ENCODE results near the gene ZNF227. TPM values are rescaled to one million over a fixed set of nuclear protein-coding genes. Genes with fewer than 3 reads are reported as not detected.

ZNF227 gene
- total and polyA plus RNA-seq, 9 of the 15 experiments (the other 6 are each of a cell fraction or from before 2014, with no cell fraction given) = 3.0 to 15.1 (median 10.0) TPM

- intact Hi-C loops (cut with micrococcal nuclease) (no loop called here), in situ Hi-C loops (cut with MboI) (no loop called here)
- H3K9me1 ChIP-seq (ENCODE audit: control insufficient read depth, insufficient read depth, low read length) = no peaks in the 10 kb centered on the region
- no peak for DNase-seq (ENCODE audit: extremely low read depth in 1 of 4, low spot score in 3 of 4)
- FAIRE-seq = no peak
- ATAC-seq = no peak
- H3K79me2 ChIP-seq (ENCODE audit: control insufficient read depth, insufficient read depth, low read length) = no peaks in the 10 kb centered on the region
- H3K9me3 ChIP-seq (replicated peaks; ENCODE audit: control insufficient read depth, insufficient read depth, low read depth, low read length) = 0 out of 2 replicates have a peak, but pooled peaks cover 1% of the 10 kb centered on the region
- CTCF ChIA-PET (ENCODE audit: low intra/inter-chr PET ratio) = no interaction called here
- H3K27ac ChIP-seq (ENCODE audit: extremely low read depth, low read depth, low read length) = no peak overlapping the region
- no peak overlapping the region for H3K4me3 ChIP-seq
- 10% methylated on average over 1 of the region's 1 CpG for WGBS (ENCODE audit: insufficient coverage, low coverage, missing lambda C conversion rate)
- no peak for TF ChIP-seq ZNF655 (CRISPR knock-in tag; IDR thresholded peaks at IDR 0.05)
- TF ChIP-seq ZBTB2 (IDR thresholded peaks at IDR 0.05) = no peak
- no peak for TF ChIP-seq ZNF384 (IDR thresholded peaks at IDR 0.05; ENCODE audit: low read depth, low read length)
- TF ChIP-seq SIRT6 (IDR thresholded peaks at IDR 0.05; ENCODE audit: low read depth, low read length) = no peak
- TF ChIP-seq ZKSCAN8 (CRISPR knock-in tag; IDR thresholded peaks at IDR 0.05) = no peak
- no peak for TF ChIP-seq GTF2E2 (tag; IDR thresholded peaks at IDR 0.05)
- TF ChIP-seq FOXM1 (IDR thresholded peaks at IDR 0.05; ENCODE audit: low read depth) = no peak
- TF ChIP-seq FOXM1 (CRISPR knock-in tag; IDR thresholded peaks at IDR 0.05; ENCODE audit: low read depth) = no peak
- TF ChIP-seq LARP7 (IDR thresholded peaks at IDR 0.05) = no peak
- TF ChIP-seq ZNF121 (CRISPR knock-in tag; conservative IDR thresholded peaks at IDR 0.05) = no peak
- TF ChIP-seq PRMT5 (CRISPR knock-in tag; IDR thresholded peaks at IDR 0.05) = no peak
- TF ChIP-seq HNRNPH1 (optimal IDR thresholded peaks at IDR 0.05; ENCODE audit: low read depth, low read length) = no peak
- TF ChIP-seq DIDO1 (tag; IDR thresholded peaks at IDR 0.05; ENCODE audit: low read depth) = no peak
- TF ChIP-seq DPF2 (IDR thresholded peaks at IDR 0.05) = no peak
- no peak for TF ChIP-seq HNRNPK (IDR thresholded peaks at IDR 0.05; ENCODE audit: low read depth, low read length, poor library complexity, severe bottlenecking)
- TF ChIP-seq JUN (IDR thresholded peaks at IDR 0.05; ENCODE audit: borderline replicate concordance, low read depth, low read length) = no peak
- TF ChIP-seq JUN (CRISPR knock-in tag; IDR thresholded peaks at IDR 0.05; ENCODE audit: borderline replicate concordance) = no peak
- TF ChIP-seq L3MBTL2 (IDR thresholded peaks at IDR 0.05) = no peak
- no TSS peak for BruUV-seq (replicated peaks)
- no peak overlapping the region for H2AFZ ChIP-seq (ENCODE audit: low read depth, low read length)
- H3K9ac ChIP-seq (ENCODE audit: insufficient read depth in 1 of 2, low read depth in 2 of 2, low read length in 2 of 2) = no peak overlapping the region
- POLR2A ChIA-PET = no interaction called here
- no peaks in the 10 kb centered on the region for H3K27me3 ChIP-seq (ENCODE audit: control insufficient read depth in 2 of 2, insufficient read depth in 2 of 2, low read length in 2 of 2)
- H3K4me1 ChIP-seq (replicated peaks in 1 of 2; ENCODE audit: control insufficient read depth in 2 of 2, insufficient read depth in 2 of 2, low read length in 2 of 2) = no peaks in the 10 kb centered on the region
- H4K20me1 ChIP-seq (replicated peaks; ENCODE audit: control insufficient read depth, insufficient read depth, low read length) = no peaks in the 10 kb centered on the region
- H3K4me2 ChIP-seq (ENCODE audit: insufficient read depth, low read length) = no peak overlapping the region
- no peaks in the 10 kb centered on the region for H3K36me3 ChIP-seq (ENCODE audit: control insufficient read depth, insufficient read depth, low read length)
Observed at GRCh38 chr19:44277331-44277730, 65.0 kb downstream of the ZNF227 start.
